Measurements from ENCODE around the gene CIART. TPM values are rescaled to one million over a fixed set of nuclear protein-coding genes. Genes with fewer than 3 reads are reported as not detected.

The CIART gene
- total and polyA plus RNA-seq, 10 donors: 0.83 to 3.9 (median 1.5) TPM; not detected in 1

DNA sequence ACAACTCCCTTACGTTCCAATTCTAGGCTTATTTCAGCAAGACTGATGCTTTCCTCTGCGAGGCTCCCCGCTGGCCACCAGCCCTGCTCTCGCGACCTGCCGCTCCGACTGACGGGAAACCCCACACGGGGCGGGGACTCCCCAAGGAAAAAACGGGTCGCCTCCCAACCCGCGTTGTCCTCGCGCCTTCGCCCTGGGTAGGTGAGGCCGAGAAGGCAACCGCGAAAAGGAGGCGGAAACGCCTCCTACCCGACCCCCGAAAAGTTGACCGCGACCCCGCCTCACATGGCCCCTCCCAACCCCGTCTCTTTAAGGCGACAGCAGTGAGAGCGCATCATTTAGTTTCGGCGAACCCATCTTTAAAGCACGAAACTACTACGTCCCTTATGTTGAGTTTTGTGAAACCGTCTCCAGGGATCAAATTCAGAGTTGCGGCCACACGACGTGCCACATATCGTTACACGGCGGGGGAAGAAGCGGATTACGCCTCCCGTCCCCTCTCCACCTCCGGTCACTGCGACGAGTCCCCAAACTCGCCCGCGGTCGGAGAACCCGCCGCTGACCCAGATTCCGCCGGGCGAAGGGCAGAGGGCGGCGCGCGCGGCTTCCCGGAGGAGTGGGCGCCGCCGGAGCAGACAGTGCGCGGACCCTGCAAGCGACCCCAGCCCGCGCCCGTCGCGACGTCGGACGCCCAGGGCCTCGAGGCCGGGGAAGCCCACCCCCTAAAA lies 47.6 kb upstream of the CIART start:
- intact Hi-C loops (cut with DNase I; ENCODE audit: low total_unique reads): no loop called here
- 0% methylated on average over 38 to 78 of the region's 78 CpGs for WGBS, 5 donors
- peak overlapping the region; percentile 93 to 100 (median 99) for H3K27ac ChIP-seq

DNA sequence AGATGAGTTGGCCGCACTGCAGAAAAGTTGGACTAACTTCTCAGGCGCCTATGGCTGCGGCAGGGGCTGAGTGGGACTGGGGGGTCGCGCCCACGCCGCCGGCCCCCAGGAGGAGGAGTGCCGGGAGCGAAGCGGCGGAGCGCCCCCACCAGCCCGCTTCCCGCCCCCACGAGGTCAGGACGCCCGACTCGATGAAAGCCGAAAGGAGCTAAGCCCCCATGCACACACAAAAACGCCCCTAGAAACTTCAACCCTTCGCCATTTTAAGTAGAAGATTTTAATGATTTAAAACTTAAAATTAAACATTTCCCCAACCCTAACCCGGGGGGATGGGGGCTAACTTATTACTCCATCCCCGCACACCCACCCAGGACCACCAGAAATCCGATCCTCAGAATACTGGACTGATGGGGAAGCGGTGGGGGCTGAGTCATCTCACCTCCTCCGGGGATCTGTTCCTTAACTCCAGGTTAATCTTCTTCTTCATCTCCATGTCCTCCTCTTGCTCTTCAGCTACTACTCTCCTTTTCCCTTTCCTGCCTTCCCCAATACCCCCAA lies 47.0 kb upstream of the CIART start:
- H3K27ac ChIP-seq: peak overlapping the region; percentile 93 to 100 (median 99)
- H3K27me3 ChIP-seq (replicated peaks in 1 of 7): no peaks in the 10 kb centered on the region
- 0 to 1% (median 0%) methylated on average over 17 to 27 of the region's 27 CpGs for WGBS, 5 donors
- intact Hi-C loops (cut with DNase I; ENCODE audit: low total_unique reads): no loop called here
- TF ChIP-seq POLR2A (IDR thresholded peaks at IDR 0.05) (no peak), POLR2AphosphoS5 (IDR thresholded peaks at IDR 0.05) (no peak)
- TF ChIP-seq, protein P1, sequence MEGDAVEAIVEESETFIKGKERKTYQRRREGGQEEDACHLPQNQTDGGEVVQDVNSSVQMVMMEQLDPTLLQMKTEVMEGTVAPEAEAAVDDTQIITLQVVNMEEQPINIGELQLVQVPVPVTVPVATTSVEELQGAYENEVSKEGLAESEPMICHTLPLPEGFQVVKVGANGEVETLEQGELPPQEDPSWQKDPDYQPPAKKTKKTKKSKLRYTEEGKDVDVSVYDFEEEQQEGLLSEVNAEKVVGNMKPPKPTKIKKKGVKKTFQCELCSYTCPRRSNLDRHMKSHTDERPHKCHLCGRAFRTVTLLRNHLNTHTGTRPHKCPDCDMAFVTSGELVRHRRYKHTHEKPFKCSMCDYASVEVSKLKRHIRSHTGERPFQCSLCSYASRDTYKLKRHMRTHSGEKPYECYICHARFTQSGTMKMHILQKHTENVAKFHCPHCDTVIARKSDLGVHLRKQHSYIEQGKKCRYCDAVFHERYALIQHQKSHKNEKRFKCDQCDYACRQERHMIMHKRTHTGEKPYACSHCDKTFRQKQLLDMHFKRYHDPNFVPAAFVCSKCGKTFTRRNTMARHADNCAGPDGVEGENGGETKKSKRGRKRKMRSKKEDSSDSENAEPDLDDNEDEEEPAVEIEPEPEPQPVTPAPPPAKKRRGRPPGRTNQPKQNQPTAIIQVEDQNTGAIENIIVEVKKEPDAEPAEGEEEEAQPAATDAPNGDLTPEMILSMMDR (IDR thresholded peaks at IDR 0.05 in 8 of 11, conservative IDR thresholded peaks at IDR 0.05 in 3 of 11): no peak
- peaks cover 5 to 30% (median 25%) of the 10 kb centered on the region in 6 donors for H3K4me1 ChIP-seq
- H3K36me3 ChIP-seq: peaks cover 0 to 14% (median 4%) of the 10 kb centered on the region in 6 donors
- DNase-seq: no peak
- no peaks in the 10 kb centered on the region for H3K9me3 ChIP-seq
- H3K4me3 ChIP-seq: peak overlapping the region; percentile 69 to 86 (median 78)

More for the DNA sequence above, 47.6 kb upstream of the CIART start:
- peaks cover 0 to 20% (median 8%) of the 10 kb centered on the region in 6 donors for H3K36me3 ChIP-seq
- DNase-seq: peak; percentile 96
- H3K4me3 ChIP-seq: peak overlapping the region; percentile 69 to 86 (median 78)
- no peaks in the 10 kb centered on the region for H3K9me3 ChIP-seq
- peaks cover 5 to 30% (median 25%) of the 10 kb centered on the region in 6 donors for H3K4me1 ChIP-seq
- TF ChIP-seq, protein P1 (IDR thresholded peaks at IDR 0.05 in 8 of 11, conservative IDR thresholded peaks at IDR 0.05 in 3 of 11): no peak
- TF ChIP-seq POLR2AphosphoS5 (IDR thresholded peaks at IDR 0.05): peak; percentile 86 to 95 (median 94)
- TF ChIP-seq POLR2A (IDR thresholded peaks at IDR 0.05): peak in 2 of 3 donors; percentile 46 to 53
- H3K27me3 ChIP-seq (replicated peaks in 1 of 7): no peaks in the 10 kb centered on the region

DNA sequence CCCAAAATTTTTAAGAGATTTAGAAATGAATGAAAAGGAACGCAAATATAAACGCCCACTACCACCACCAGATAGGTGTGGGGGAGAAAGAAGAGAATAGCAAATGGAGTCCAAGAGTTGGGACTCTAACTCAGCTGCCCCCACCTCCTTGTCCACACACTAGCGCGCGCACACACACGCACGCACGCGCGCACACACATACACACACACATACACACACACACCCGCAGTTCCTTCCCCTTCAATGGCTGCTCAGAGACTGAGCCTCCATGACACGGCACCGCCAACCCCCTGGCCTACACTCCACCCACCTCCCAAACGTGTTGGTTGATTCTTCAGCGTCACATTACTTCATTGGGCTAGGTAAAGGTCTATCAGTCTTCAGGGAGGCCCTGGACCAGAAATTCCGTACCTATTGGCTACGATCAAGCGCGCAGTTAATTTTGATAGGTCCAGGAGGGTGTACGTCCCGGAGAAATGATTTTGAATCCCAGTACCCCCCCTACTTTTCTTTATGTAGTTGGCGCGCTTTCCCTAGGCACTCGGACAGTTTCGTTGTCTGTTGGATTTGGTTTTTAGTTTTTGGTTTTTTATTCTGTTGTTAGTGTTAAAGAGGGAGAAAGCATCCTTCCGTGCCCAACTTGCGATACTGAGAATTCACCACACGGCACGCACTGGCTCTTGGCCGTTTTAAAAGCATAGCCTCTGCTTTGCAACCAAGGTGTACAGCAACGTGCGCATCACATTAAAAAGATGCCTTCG lies 46.3 kb upstream of the CIART start, which contains the start of gene ANP32E:
TSS of gene ANP32E (minus strand) at position 261 of the 762 bp plus-strand sequence. CDS start 326 bp downstream, outside the sequence.
- no peaks in the 10 kb centered on the region for H3K9me3 ChIP-seq
- H3K27me3 ChIP-seq (replicated peaks in 1 of 7): no peaks in the 10 kb centered on the region
- peak within 1 kb of the TSS; percentile 69 to 86 (median 78) for H3K4me3 ChIP-seq
- peak within 1 kb of the TSS; percentile 93 to 100 (median 99) for H3K27ac ChIP-seq
- intact Hi-C loops (cut with DNase I; ENCODE audit: low total_unique reads): no loop called here
- 0 to 1% (median 0%) methylated on average over 33 of the region's 33 CpGs for WGBS, 5 donors
- H3K4me1 ChIP-seq: peaks cover 5 to 30% (median 25%) of the 10 kb centered on the region in 6 donors
- TF ChIP-seq, protein P1 (IDR thresholded peaks at IDR 0.05 in 8 of 11, conservative IDR thresholded peaks at IDR 0.05 in 3 of 11): peak in 7 of 11 experiments; percentile 7 to 50 (median 31)
- peak; percentile 90 to 97 (median 97) for TF ChIP-seq POLR2AphosphoS5 (IDR thresholded peaks at IDR 0.05)
- TF ChIP-seq POLR2A (IDR thresholded peaks at IDR 0.05): peak; percentile 64 to 84 (median 71)
- peak; percentile 97 for DNase-seq
- peaks cover 0 to 7% (median 1%) of the 10 kb centered on the region in 6 donors for H3K36me3 ChIP-seq

All from spleen (tissue), 11 donors.